H1 (cell line): Measurements from ENCODE around the gene PBXIP1. TPM values are rescaled to one million over a fixed set of nuclear protein-coding genes. Genes with fewer than 3 reads are reported as not detected.
"Not testable (repeated sequence)": the region's sequence is repeated elsewhere in the genome, so short reads cannot be mapped to it uniquely, and the experiment has no call there.

Experiments used
- CTCF ChIA-PET: fragments of 300-600 bp; sonication (Branson Sonifier 250); formaldehyde crosslinking; loops from one replicate; lab custom pipeline; 2021; ENCODE audit not compliant: partially characterized antibody; lab: Charles Lee
- POLR2A ChIA-PET: fragments of 300-600 bp; sonication (Branson Sonifier 250); formaldehyde crosslinking; loops from one replicate; lab custom pipeline; 2021; ENCODE audit warnings: inconsistent platforms; ENCODE audit not compliant: partially characterized antibody; lab: Charles Lee
- DNase-seq, 2 experiments: peaks; one replicate each; pipeline versions ENCODE4 v3.0.0 to v3.0.0-alpha.2; 2010 to 2022; ENCODE audit warnings: low spot score in 2 of 2, low read depth in 1 of 2, mixed read lengths in 1 of 2
- FAIRE-seq: peaks from 2 replicates; lab custom pipeline; 2011; peaks lifted over from hg19 to GRCh38; lab: Jason Lieb, UNC
- H2AFZ ChIP-seq: 2 replicates; pipeline ENCODE4 v1.8.1; 2012; ENCODE audit warnings: low read length, inconsistent platforms
- H2AK5ac ChIP-seq: 2 replicates; pipeline ENCODE4 v1.6.1; 2013; ENCODE audit warnings: low read depth, low read length
- H2BK120ac ChIP-seq: replicated peaks from 2 replicates; pipeline ENCODE3; 2013; ENCODE audit warnings: low read depth, low read length, inconsistent platforms
- H2BK12ac ChIP-seq: 2 replicates; pipeline ENCODE4 v1.6.1; 2013; ENCODE audit warnings: low read depth, low read length
- H2BK15ac ChIP-seq: 2 replicates; pipeline ENCODE4 v1.6.1; 2013; ENCODE audit warnings: low read length
- H2BK20ac ChIP-seq: 2 replicates; pipeline ENCODE4 v1.6.1; 2013; ENCODE audit warnings: low read length
- H2BK5ac ChIP-seq: 2 replicates; pipeline ENCODE4 v1.6.1; 2013; ENCODE audit warnings: low read depth, low read length
- H3K14ac ChIP-seq: 2 replicates; pipeline ENCODE4 v1.6.1; 2013; ENCODE audit warnings: inconsistent platforms; ENCODE audit not compliant: insufficient read length
- H3K18ac ChIP-seq: 2 replicates; pipeline ENCODE4 v1.6.1; 2013; ENCODE audit warnings: low read length; ENCODE audit errors: extremely low read depth
- H3K23ac ChIP-seq: 2 replicates; pipeline ENCODE4 v1.6.1; 2013; ENCODE audit warnings: inconsistent platforms; ENCODE audit not compliant: insufficient read length
- H3K23me2 ChIP-seq: 2 replicates; pipeline ENCODE4 v1.6.1; 2013; ENCODE audit warnings: low read depth, low read length
- H3K27ac ChIP-seq: 2 replicates; pipeline ENCODE4 v1.6.1; 2011; ENCODE audit warnings: low read depth, low read length, inconsistent platforms
- H3K27me3 ChIP-seq, 4 experiments: replicated peaks in 1 of 4; 1 replicate in 1 of 4; 2 replicates in 3 of 4; pipeline versions ENCODE4 v1.6.1 to v1.8.1; 2011 to 2013; ENCODE audit warnings: low read length in 3 of 4, mild to moderate bottlenecking in 3 of 4, inconsistent platforms in 2 of 4, mixed read lengths in 2 of 4, moderate library complexity in 1 of 4; ENCODE audit not compliant: control insufficient read depth in 3 of 4, insufficient read depth in 3 of 4; ENCODE audit errors: extremely low read depth in 1 of 4
- H3K36me3 ChIP-seq, 4 experiments: 2 replicates each; pipeline versions ENCODE4 v1.6.1 to v1.8.1; 2011 to 2013; ENCODE audit warnings: mild to moderate bottlenecking in 4 of 4, low read length in 3 of 4, moderate library complexity in 2 of 4, control low read depth in 1 of 4, inconsistent platforms in 1 of 4; ENCODE audit not compliant: insufficient read depth in 4 of 4, control insufficient read depth in 2 of 4
- H3K4ac ChIP-seq: replicated peaks from 2 replicates; pipeline ENCODE3; 2013; ENCODE audit warnings: low read length, low read depth, mixed read lengths, inconsistent platforms; ENCODE audit not compliant: insufficient read length
- H3K4me1 ChIP-seq, 4 experiments: replicated peaks in 1 of 4; 1 replicate in 1 of 4; 2 replicates in 3 of 4; pipeline versions ENCODE4 v1.6.1 to v1.8.1; 2011 to 2013; ENCODE audit warnings: low read length in 3 of 4, inconsistent platforms in 2 of 4, mixed read lengths in 1 of 4; ENCODE audit not compliant: insufficient read depth in 4 of 4, control insufficient read depth in 3 of 4
- H3K4me2 ChIP-seq, 2 experiments: 2 replicates each; pipeline versions ENCODE4 v1.6.1 to v1.8.1; 2011 to 2013; ENCODE audit warnings: low read depth in 2 of 2, low read length in 2 of 2, control low read depth in 1 of 2, inconsistent platforms in 1 of 2, mild to moderate bottlenecking in 1 of 2; ENCODE audit not compliant: insufficient read depth in 1 of 2
- H3K4me3 ChIP-seq, 4 experiments: fragments of 200-600, 300-600 bp in 1 of 4; sonication (generic), shearing (Covaris generic), sonication (Bioruptor Twin) in 1 of 4; 2 replicates each; pipeline versions ENCODE4 v1.5.1 to v1.8.1; 2011 to 2016; ENCODE audit warnings: low read length in 4 of 4, low read depth in 3 of 4, control low read depth in 2 of 4, inconsistent platforms in 2 of 4, mild to moderate bottlenecking in 2 of 4, mixed read lengths in 1 of 4, moderate library complexity in 1 of 4; ENCODE audit not compliant: insufficient read depth in 2 of 4; ENCODE audit errors: extremely low read depth in 1 of 4
- H3K56ac ChIP-seq: replicated peaks from 2 replicates; pipeline ENCODE3; 2013; ENCODE audit warnings: low read depth, mild to moderate bottlenecking, mixed read lengths, low read length, inconsistent platforms; ENCODE audit not compliant: insufficient read length
- H3K79me1 ChIP-seq: 2 replicates; pipeline ENCODE4 v1.6.1; 2013; ENCODE audit warnings: low read depth, low read length, control low read depth
- H3K79me2 ChIP-seq, 2 experiments: 2 replicates each; pipeline versions ENCODE4 v1.6.1 to v1.8.1; 2012 to 2013; ENCODE audit warnings: low read length in 2 of 2, mild to moderate bottlenecking in 2 of 2, inconsistent platforms in 1 of 2; ENCODE audit not compliant: insufficient read depth in 2 of 2, control insufficient read depth in 1 of 2
- H3K9ac ChIP-seq, 4 experiments: replicated peaks in 1 of 4; 1 replicate in 1 of 4; 2 replicates in 3 of 4; pipeline versions ENCODE4 v1.6.1 to v1.8.1; 2011 to 2013; ENCODE audit warnings: low read depth in 3 of 4, low read length in 3 of 4, control low read depth in 2 of 4, mild to moderate bottlenecking in 2 of 4, moderate library complexity in 2 of 4, inconsistent platforms in 1 of 4; ENCODE audit errors: extremely low read depth in 1 of 4
- H3K9me3 ChIP-seq, 2 experiments: 2 replicates each; pipeline versions ENCODE4 v1.6.1 to v1.8.1; 2012 to 2013; ENCODE audit warnings: mild to moderate bottlenecking in 2 of 2, moderate library complexity in 2 of 2, control low read depth in 1 of 2, inconsistent platforms in 1 of 2, low read depth in 1 of 2, low read length in 1 of 2, mixed read lengths in 1 of 2; ENCODE audit not compliant: insufficient read depth in 2 of 2
- H4K20me1 ChIP-seq, 2 experiments: replicated peaks in 1 of 2; 2 replicates each; pipeline versions ENCODE3 to v1.8.1; 2011 to 2013; ENCODE audit warnings: inconsistent platforms in 2 of 2, low read length in 2 of 2, mild to moderate bottlenecking in 1 of 2; ENCODE audit not compliant: insufficient read depth in 2 of 2, control insufficient read depth in 1 of 2
- H4K5ac ChIP-seq: 2 replicates; pipeline ENCODE4 v1.6.1; 2013; ENCODE audit warnings: low read length, low read depth, mixed read lengths, inconsistent platforms; ENCODE audit not compliant: insufficient read length
- H4K8ac ChIP-seq: 2 replicates; pipeline ENCODE4 v1.8.0; 2013; ENCODE audit warnings: mild to moderate bottlenecking, moderate library complexity, low read length, inconsistent platforms; ENCODE audit not compliant: insufficient read depth; ENCODE audit errors: extremely low read depth
- H4K91ac ChIP-seq: replicated peaks from 2 replicates; pipeline ENCODE3; 2013; ENCODE audit warnings: low read length, mixed read lengths, inconsistent platforms; ENCODE audit not compliant: insufficient read length
- WGBS, 2 experiments: shearing (Covaris generic) in 1 of 2; methylation state at CpG; one replicate each; pipeline versions ENCODE4 v1.1.6 to v1.1.7; 2013 to 2015; ENCODE audit warnings: low lambda C conversion rate in 2 of 2, mixed read lengths in 2 of 2, inconsistent platforms in 1 of 2, low coverage in 1 of 2, missing lambda C conversion rate in 1 of 2; ENCODE audit not compliant: insufficient replicate concordance in 2 of 2, insufficient coverage in 1 of 2, insufficient read length in 1 of 2; ENCODE audit errors: extremely low coverage in 1 of 2, missing lambda C conversion rate in 1 of 2; 5-methylcytosine and 5-hydroxymethylcytosine counted together
- polyA plus RNA-seq, 7 experiments: library from polyadenylated mRNA; depleted of rRNA in 3 of 7; stranded (reverse) in 5 of 7; unstranded in 2 of 7; fragments of >200 nt in 5 of 7; fragments of 200-250 nt in 2 of 7; gene quantifications; 1 replicate in 5 of 7; 2 replicates in 1 of 7; 4 replicates in 1 of 7; pipeline versions ENCODE4 v1.2.1 to v1.2.3, GENCODE V29; 2011 to 2013; ENCODE audit warnings: missing spikeins in 2 of 7, mixed read lengths in 2 of 7
- total RNA-seq: library from RNA; stranded (reverse); fragmentation: NEBNext Ultra II Directional; extraction: Animal tissue kit (Norgen Biotek cat#: 25700); gene quantifications from 2 replicates; pipeline ENCODE4 v1.2.1, GENCODE V29; 2021

The PBXIP1 gene
- total and polyA plus RNA-seq, 2 of the 8 experiments (the other 6 are each of a cell fraction or from before 2014, with no cell fraction given) = 12.0 to 19.8 TPM

DNA sequence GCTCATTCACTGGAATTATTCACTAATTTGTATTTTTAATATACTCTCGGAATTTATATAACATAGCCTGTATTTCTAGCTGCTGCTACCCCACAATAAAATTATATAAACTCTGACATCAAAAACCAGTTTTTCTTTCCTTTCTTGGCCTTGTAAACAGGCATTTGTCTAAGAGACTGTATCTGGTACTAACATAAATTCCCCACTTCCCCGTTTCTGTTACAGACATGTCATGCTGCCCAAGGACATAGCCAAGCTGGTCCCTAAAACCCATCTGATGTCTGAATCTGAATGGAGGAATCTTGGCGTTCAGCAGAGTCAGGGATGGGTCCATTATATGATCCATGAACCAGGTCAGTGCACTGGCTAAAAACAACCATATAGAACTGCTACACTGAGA is 21.9 kb upstream of the PBXIP1 start:
- H3K14ac ChIP-seq, H3K4ac ChIP-seq, H2BK120ac ChIP-seq, H3K27me3 ChIP-seq, H2AFZ ChIP-seq, H4K20me1 ChIP-seq, DNase-seq, H3K18ac ChIP-seq, H3K4me2 ChIP-seq, H2BK15ac ChIP-seq, H3K9me3 ChIP-seq, H3K79me1 ChIP-seq, H4K8ac ChIP-seq, H4K5ac ChIP-seq, H2BK12ac ChIP-seq, H3K9ac ChIP-seq, H3K23ac ChIP-seq, H4K91ac ChIP-seq, H3K56ac ChIP-seq, H3K27ac ChIP-seq, H3K4me3 ChIP-seq, H2BK5ac ChIP-seq, H2BK20ac ChIP-seq, H2AK5ac ChIP-seq, FAIRE-seq: not testable (repeated sequence)
- ChIA-PET POLR2A (interaction anchor here (22.4 to 42.8 kb wide), 2 partner anchors 17 to 19 kb away, joined by 662 to 702 read pairs; partner anchors contain the start of genes LENEP, PBXIP1, PYGO2 and ZBTB7B), CTCF (interaction anchor here (20.6 kb wide), 1 partner anchor 19 kb away, joined by 334 read pairs; the partner anchor contains the start of gene LENEP)
- H3K36me3 ChIP-seq = peaks cover 9 to 30% (median 17%) of the 10 kb centered on the region in 4 experiments
- peaks cover 0 to 12% (median 5%) of the 10 kb centered on the region in 4 experiments; a peak in 4 of 7 replicates for H3K4me1 ChIP-seq
- peaks cover 19 to 54% of the 10 kb centered on the region in 2 experiments for H3K79me2 ChIP-seq
- H3K23me2 ChIP-seq = peaks cover 12% of the 10 kb centered on the region
- 92% methylated on average over 3 of the region's 3 CpGs; no CpG with 5 or more reads in 1 of the 2 experiments for whole genome bisulfite sequencing, 2 experiments
